ENCODE data around the gene ABR.

ABR gene

DNA sequence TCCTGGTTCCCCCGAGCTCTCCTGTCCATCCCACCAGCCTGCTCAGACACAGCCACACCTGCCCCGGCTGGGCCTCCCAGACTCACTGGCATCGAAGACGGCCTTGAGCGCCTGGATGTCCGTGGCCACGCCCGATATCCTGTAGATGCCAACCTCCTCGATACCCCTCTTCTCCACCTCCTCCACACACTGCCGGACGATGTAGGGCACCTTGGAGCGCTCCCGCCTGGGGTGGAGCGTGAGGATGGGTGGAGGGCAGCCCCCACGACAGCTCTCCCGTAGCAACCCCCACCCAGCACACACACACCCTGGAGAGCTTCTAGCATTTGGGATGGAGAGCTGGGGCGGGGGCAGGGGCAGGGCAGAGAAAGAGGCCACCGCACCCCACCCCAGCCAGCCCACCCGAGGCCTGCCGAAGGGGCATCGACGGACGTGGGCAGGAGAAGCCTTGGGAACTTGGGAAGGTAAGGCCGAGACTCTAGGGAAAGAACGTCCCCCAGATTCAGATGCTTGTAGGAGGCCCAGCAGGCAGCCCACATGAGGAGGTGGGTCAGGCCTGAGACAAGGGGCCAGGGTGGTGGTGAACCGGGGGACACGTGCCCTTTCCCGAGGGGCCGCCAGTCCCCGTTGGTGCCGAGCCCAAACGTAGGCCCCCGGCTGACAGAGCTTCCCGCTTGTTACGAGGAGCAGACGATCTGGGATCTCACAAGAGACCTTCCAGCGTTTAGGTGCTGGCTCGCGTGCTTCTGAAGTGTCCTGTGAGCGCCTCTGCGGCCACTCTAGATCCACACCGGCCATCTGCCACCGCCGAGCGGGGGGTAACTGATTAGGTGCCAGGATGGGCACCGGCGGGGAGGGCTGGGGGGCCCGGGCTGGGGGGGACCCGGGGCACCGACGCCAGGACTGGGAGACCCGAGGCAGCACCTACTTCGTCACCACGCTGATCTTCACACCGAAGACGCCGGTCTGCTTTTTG lies 167.7 kb downstream of the ABR start:
- Mint-ChIP-seq H3K27ac (no peak overlapping the region), H3K9me3 (no peaks in the 10 kb centered on the region), H3K27me3 (ENCODE audit: low read depth) (no peaks in the 10 kb centered on the region), H3K36me3 (ENCODE audit: low read depth) (peaks cover 2% of the 10 kb centered on the region), H3K4me1 (ENCODE audit: low read depth) (no peaks in the 10 kb centered on the region), H3K4me3 (no peak overlapping the region)
- no peak for DNase-seq (ENCODE audit: low spot score)

- H3K9me3 Mint-ChIP-seq: no peaks in the 10 kb centered on the region
- no peaks in the 10 kb centered on the region for H3K4me1 Mint-ChIP-seq (ENCODE audit: low read depth)
- H3K27me3 Mint-ChIP-seq (ENCODE audit: low read depth): no peaks in the 10 kb centered on the region
- no peak for DNase-seq (ENCODE audit: low spot score)
- H3K36me3 Mint-ChIP-seq (ENCODE audit: low read depth): peaks cover 2% of the 10 kb centered on the region
- H3K27ac Mint-ChIP-seq: no peak overlapping the region
- no peak overlapping the region for H3K4me3 Mint-ChIP-seq
These were observed 168.6 kb downstream of the ABR start for GRCh38 chr17:1011138-1011537.

- Mint-ChIP-seq H3K4me3 (no peak overlapping the region), H3K36me3 (ENCODE audit: low read depth) (peaks cover 6% of the 10 kb centered on the region)
These were observed 169.2 kb downstream of the ABR start for GRCh38 chr17:1010586-1010985.

DNA sequence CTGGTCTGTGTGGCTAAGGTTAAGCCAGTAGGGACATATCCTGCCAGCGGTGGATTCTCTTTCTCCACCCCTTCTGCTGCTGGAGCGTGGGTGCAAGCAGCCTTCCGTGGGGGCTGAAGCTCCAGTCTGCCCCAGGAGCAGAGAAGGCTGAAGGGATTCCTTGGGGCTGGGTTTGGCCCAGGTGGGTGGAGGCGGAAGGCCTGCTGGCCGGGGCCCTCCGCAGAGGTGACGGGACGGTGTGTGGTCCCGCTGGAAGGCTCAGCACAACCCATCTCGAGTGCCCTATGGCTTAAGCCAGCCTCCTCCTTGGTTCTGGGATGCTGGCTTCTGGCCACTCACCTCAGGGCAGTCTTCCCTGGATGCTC lies 169.7 kb downstream of the ABR start:
- Mint-ChIP-seq H3K27me3 (ENCODE audit: low read depth) (no peaks in the 10 kb centered on the region), H3K4me1 (ENCODE audit: low read depth) (no peaks in the 10 kb centered on the region), H3K27ac (no peak overlapping the region), H3K36me3 (ENCODE audit: low read depth) (peaks cover 11% of the 10 kb centered on the region), H3K9me3 (no peaks in the 10 kb centered on the region), H3K4me3 (no peak overlapping the region)
- no peak for DNase-seq (ENCODE audit: low spot score)

More at GRCh38 chr17:1010586-1010985, 169.2 kb downstream of the ABR start:
- no peaks in the 10 kb centered on the region for H3K27me3 Mint-ChIP-seq (ENCODE audit: low read depth)
- no peak for DNase-seq (ENCODE audit: low spot score)
- H3K9me3 Mint-ChIP-seq: no peaks in the 10 kb centered on the region
- H3K4me1 Mint-ChIP-seq (ENCODE audit: low read depth): no peaks in the 10 kb centered on the region
- no peak overlapping the region for H3K27ac Mint-ChIP-seq

DNA sequence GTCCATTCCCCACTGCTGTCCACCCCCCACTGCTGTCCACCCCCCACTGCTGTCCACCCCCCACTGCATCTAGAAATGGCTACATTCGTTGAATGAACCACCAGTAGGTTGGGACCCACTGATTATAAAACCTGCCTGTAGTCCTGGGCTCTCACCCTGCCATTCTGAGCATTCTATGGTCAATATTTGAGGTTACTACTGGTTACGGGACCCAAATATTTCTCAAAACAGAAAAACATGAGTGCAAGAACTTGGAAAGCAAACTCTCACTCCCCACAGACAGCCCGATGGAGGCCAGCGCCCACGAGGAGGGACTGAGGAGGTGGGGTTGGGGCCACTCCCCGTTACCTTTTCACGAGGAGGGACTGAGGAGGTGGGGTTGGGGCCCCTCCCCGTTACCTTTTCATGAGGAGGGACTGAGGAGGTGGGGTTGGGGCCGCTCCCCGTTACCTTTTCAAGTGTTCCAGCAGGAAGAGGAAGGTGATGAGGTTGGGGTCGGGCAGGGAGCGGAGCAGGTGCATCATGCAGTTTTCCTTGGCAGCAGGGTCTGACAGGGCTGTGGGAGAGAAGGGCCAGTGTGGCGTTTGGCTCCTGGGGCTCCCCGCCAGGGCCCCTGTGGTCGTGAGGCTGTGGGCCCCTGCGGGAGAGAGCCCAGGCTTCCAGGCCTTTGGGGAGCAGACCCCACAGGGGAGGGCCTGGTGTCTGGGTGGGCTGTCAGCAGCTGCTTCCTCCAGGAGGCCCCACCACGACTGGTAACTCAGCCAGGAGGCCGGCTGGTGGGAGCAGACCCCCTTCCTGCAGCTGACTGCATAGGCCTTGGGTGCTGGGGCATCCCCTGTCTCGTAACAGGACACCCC lies 170.3 kb downstream of the ABR start:
- H3K4me1 Mint-ChIP-seq (ENCODE audit: low read depth): no peaks in the 10 kb centered on the region
- H3K27me3 Mint-ChIP-seq (ENCODE audit: low read depth): no peaks in the 10 kb centered on the region
- H3K4me3 Mint-ChIP-seq: no peak overlapping the region
- H3K9me3 Mint-ChIP-seq: no peaks in the 10 kb centered on the region
- no peak for DNase-seq (ENCODE audit: low spot score)
- H3K27ac Mint-ChIP-seq: no peak overlapping the region
- H3K36me3 Mint-ChIP-seq (ENCODE audit: low read depth): peaks cover 14% of the 10 kb centered on the region

DNA sequence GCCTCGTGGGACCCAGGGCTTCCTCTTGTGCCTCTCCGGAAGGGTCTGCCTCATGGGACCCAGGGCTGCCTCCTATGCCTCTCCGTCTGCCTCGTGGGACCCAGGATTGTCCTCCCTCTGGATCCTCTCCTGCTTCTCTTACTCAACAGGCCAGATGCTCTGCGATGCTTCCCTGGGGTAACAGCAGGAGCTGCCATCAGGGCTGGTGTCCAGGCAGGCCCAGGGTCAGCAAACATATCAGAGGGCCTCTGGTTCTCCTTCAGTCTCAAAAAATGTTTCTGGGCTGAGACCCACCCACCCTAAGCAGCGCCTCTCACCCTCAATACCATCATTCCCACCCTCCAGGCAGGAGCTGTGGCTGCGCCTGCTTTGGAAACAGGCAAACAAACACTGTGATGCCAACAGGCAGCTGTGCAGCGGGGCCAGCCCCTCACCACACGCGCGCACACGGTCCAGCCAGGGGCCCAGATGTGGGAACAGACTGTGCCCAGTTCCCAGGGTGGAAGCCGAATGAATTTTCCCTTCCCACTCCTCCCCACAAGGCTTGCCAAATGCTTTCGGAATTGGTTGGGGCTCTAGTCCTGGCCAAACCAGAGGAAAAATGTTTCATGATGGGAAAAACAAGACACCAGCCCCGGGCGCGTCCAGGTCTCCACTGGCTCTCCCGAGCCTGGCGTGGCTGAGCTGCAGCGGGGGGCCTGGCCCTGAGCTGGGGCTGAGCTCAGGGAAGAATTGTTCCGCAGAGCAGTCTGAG lies 171.6 kb downstream of the ABR start:
- no peaks in the 10 kb centered on the region for H3K27me3 Mint-ChIP-seq (ENCODE audit: low read depth)

GRCh38 chr17:1007310-1008007 lies 172.3 kb downstream of the ABR start:
- DNase-seq (ENCODE audit: low spot score): no peak
- Mint-ChIP-seq H3K27me3 (ENCODE audit: low read depth) (no peaks in the 10 kb centered on the region), H3K9me3 (no peaks in the 10 kb centered on the region), H3K36me3 (ENCODE audit: low read depth) (peaks cover 21% of the 10 kb centered on the region), H3K4me3 (no peak overlapping the region), H3K27ac (no peak overlapping the region), H3K4me1 (ENCODE audit: low read depth) (no peaks in the 10 kb centered on the region)

More for the DNA sequence above, 171.6 kb downstream of the ABR start:
- Mint-ChIP-seq H3K9me3 (no peaks in the 10 kb centered on the region), H3K27ac (no peak overlapping the region), H3K4me1 (ENCODE audit: low read depth) (no peaks in the 10 kb centered on the region), H3K36me3 (ENCODE audit: low read depth) (peaks cover 15% of the 10 kb centered on the region), H3K4me3 (no peak overlapping the region)
- no peak for DNase-seq (ENCODE audit: low spot score)

GRCh38 chr17:1006054-1006453 lies 173.7 kb downstream of the ABR start:
- Mint-ChIP-seq H3K27ac (no peak overlapping the region), H3K4me3 (no peak overlapping the region), H3K9me3 (no peaks in the 10 kb centered on the region), H3K36me3 (ENCODE audit: low read depth) (peaks cover 28% of the 10 kb centered on the region), H3K27me3 (ENCODE audit: low read depth) (no peaks in the 10 kb centered on the region), H3K4me1 (ENCODE audit: low read depth) (no peaks in the 10 kb centered on the region)
- no peak for DNase-seq (ENCODE audit: low spot score)

DNA sequence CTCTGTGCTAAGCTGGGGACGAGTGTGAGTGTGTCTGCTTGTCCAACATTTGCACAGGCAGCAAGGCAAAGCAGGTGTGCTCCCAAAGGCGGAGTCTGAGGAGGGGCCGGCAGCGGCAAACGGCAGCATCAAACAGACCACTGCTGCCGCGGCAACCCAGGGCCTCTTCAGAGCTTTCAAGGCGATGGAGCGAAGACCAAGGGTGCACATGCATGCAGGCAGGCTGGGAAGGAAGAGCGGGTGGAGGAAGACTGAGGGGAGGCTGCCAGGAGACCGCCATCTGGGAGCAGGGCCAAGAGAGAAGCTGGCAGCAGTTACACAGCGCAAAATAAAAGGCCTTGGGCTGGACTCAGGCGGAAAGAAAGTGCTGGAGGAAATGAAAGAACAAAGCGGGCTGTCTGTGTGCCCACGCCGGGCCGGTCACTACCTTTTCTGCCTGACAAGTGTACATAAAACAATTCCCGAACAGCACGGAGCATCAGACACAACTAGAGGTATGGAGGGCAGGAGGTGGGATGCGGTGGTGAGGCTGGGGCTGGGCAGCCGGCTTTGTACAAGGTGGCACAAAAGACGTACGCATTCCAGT lies 174.3 kb downstream of the ABR start:
- Mint-ChIP-seq H3K4me1 (ENCODE audit: low read depth) (no peaks in the 10 kb centered on the region), H3K27me3 (ENCODE audit: low read depth) (no peaks in the 10 kb centered on the region), H3K4me3 (no peak overlapping the region), H3K9me3 (no peaks in the 10 kb centered on the region), H3K27ac (no peak overlapping the region), H3K36me3 (ENCODE audit: low read depth) (peaks cover 33% of the 10 kb centered on the region)
- no peak for DNase-seq (ENCODE audit: low spot score)

DNA sequence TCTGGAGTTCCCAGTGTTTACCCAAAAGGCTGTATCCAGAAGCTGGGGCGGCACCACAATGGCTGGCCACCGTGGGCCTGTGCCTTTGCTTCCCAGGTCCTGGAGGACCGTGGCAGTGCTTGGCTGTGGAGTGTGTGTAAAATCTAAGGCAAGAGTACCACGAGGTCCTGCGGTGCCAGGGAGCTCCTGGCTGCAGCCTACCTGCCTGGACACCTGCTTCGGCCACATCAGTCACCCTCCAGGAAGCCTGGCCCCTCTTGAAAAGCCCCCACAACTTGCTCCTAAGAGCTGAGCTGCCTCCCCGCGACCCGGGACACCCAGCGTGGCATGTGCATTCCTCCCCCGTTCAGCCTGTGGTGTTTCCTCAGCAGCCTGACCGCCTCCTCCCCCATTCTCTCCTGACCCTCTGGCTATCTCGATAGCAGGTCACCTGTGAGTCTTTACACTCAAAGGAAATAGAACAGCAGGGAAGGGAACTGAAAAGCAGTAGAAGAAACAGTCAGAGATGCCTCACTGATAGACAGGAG lies 174.9 kb downstream of the ABR start:
- Mint-ChIP-seq H3K4me1 (ENCODE audit: low read depth) (no peaks in the 10 kb centered on the region), H3K27me3 (ENCODE audit: low read depth) (no peaks in the 10 kb centered on the region), H3K4me3 (no peak overlapping the region), H3K9me3 (no peaks in the 10 kb centered on the region), H3K27ac (no peak overlapping the region), H3K36me3 (ENCODE audit: low read depth) (peaks cover 36% of the 10 kb centered on the region)
- DNase-seq (ENCODE audit: low spot score): no peak

DNA sequence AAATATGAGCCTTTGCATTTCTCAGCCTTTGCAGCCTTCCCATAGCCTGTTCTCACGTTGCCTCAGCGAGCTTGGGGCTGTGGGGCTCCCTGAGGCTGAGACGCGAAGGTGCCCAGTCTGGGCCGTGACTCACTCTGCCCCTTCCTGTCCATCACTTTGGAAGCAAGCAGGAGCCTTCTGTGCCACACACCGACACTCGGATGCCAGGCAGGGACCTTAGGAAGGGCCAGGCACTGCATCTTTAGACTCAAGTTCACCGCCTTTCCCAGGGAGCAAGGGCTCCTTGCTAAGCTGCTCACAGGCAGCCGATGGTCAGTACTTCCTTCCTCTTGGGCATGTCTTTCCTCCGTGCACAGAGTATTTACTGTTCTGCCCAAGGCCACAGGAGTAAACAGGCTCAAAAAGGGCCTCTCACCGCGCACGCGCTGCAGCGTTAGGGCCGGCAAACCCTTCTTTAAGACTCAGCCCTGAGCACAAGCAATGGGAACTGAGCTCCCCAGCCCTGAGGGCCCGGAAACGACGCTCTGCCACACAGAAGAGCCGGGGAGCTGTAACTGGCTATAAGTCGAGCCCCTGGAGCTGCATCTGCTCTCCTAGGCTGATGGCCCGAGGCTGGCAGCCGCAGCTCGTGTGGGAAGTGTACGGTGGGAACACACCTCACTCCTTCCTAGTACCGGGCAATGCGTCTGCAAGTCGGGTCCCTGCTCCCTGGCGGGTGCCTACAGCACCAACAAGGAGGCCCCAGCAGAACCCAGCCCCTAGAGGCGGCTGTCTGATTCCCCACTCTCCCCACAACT lies 175.6 kb downstream of the ABR start:
- no peak for DNase-seq (ENCODE audit: low spot score)
- Mint-ChIP-seq H3K4me3 (no peak overlapping the region), H3K9me3 (no peaks in the 10 kb centered on the region), H3K27ac (no peak overlapping the region), H3K27me3 (ENCODE audit: low read depth) (no peaks in the 10 kb centered on the region), H3K36me3 (ENCODE audit: low read depth) (peaks cover 42% of the 10 kb centered on the region), H3K4me1 (ENCODE audit: low read depth) (peaks cover 3% of the 10 kb centered on the region)

DNA sequence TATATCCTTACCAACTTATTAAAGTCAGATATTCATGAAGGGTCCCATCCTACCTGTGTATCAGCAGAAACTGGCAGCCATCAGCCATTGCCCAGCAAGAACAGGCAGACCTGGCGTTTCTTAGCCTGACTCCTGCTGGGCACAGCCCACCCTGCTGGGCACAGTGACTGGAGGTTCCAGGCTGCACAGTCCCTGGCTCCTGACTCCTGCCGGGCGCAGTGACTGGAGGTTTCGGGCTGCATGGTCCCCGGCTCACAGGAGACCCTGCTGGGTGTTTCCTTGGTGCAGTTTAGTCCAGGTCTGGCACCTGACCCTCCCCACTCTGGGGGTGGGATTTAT lies 176.2 kb downstream of the ABR start:
- Mint-ChIP-seq H3K27me3 (ENCODE audit: low read depth) (no peaks in the 10 kb centered on the region), H3K4me3 (no peak overlapping the region), H3K4me1 (ENCODE audit: low read depth) (peaks cover 5% of the 10 kb centered on the region), H3K9me3 (no peaks in the 10 kb centered on the region), H3K27ac (no peak overlapping the region), H3K36me3 (ENCODE audit: low read depth) (peaks cover 45% of the 10 kb centered on the region)
- no peak for DNase-seq (ENCODE audit: low spot score)
